ENCODE results near the gene ENOX2.
"Not testable (repeated sequence)": the region's sequence is repeated elsewhere in the genome, so short reads cannot be mapped to it uniquely, and the experiment has no call there.

Gene ENOX2

GRCh38 chrX:130825525-130825924 lies 77.5 kb downstream of the ENOX2 start:
- no peak for DNase-seq

GRCh38 chrX:130819367-130819766 lies 83.6 kb downstream of the ENOX2 start:
- DNase-seq, result not testable (repeated sequence)

- not testable (repeated sequence) for DNase-seq
Observed at GRCh38 chrX:130813932-130814331, 89.1 kb downstream of the ENOX2 start.

GRCh38 chrX:130810561-130810960 lies 92.4 kb downstream of the ENOX2 start:
- no peak for DNase-seq

- DNase-seq, result no peak
Observed at GRCh38 chrX:130805903-130806302, 97.1 kb downstream of the ENOX2 start.

- no peak for DNase-seq
Observed at GRCh38 chrX:130803537-130803936, 99.5 kb downstream of the ENOX2 start.

GRCh38 chrX:130801901-130802300 lies 101.1 kb downstream of the ENOX2 start:
- DNase-seq, result no peak

- no peak for DNase-seq
Observed at GRCh38 chrX:130799393-130799792, 103.6 kb downstream of the ENOX2 start.

GRCh38 chrX:130793975-130794374 lies 109.0 kb downstream of the ENOX2 start:
- no peak for DNase-seq

- not testable (repeated sequence) for DNase-seq
Observed at GRCh38 chrX:130791870-130792269, 111.1 kb downstream of the ENOX2 start.

- DNase-seq, result no peak
Observed at GRCh38 chrX:130789793-130790192, 113.2 kb downstream of the ENOX2 start.

GRCh38 chrX:130788786-130789581 lies 114.0 kb downstream of the ENOX2 start:
- no peak for DNase-seq

GRCh38 chrX:130786030-130786429 lies 117.0 kb downstream of the ENOX2 start:
- DNase-seq, result no peak

GRCh38 chrX:130778773-130779172 lies 124.2 kb downstream of the ENOX2 start:
- DNase-seq, result no peak

GRCh38 chrX:130775849-130776248 lies 127.2 kb downstream of the ENOX2 start:
- no peak for DNase-seq

GRCh38 chrX:130772776-130773143 lies 130.2 kb downstream of the ENOX2 start:
- no peak for DNase-seq

GRCh38 chrX:130772105-130772775 lies 130.8 kb downstream of the ENOX2 start:
- no peak for DNase-seq

GRCh38 chrX:130771648-130772047 lies 131.4 kb downstream of the ENOX2 start:
- no peak for DNase-seq

- DNase-seq, result no peak
Observed at GRCh38 chrX:130771230-130771629, 131.8 kb downstream of the ENOX2 start.

- no peak for DNase-seq
Observed at GRCh38 chrX:130770615-130771014, 132.4 kb downstream of the ENOX2 start.

GRCh38 chrX:130769835-130770234 lies 133.2 kb downstream of the ENOX2 start:
- DNase-seq, result no peak

GRCh38 chrX:130758072-130758471 lies 144.9 kb downstream of the ENOX2 start:
- peak in 1 of 2 donors; percentile 0 for DNase-seq

GRCh38 chrX:130756233-130756632 lies 146.8 kb downstream of the ENOX2 start:
- no peak for DNase-seq

GRCh38 chrX:130754353-130754752 lies 148.7 kb downstream of the ENOX2 start:
- no peak for DNase-seq

All from inflammatory macrophage (primary cell).